ENCODE measurements around the gene EDNRA. TPM values are rescaled to one million over a fixed set of nuclear protein-coding genes. Genes with fewer than 3 reads are reported as not detected.

Gene EDNRA
- total RNA-seq, 2 experiments from 2014 or later: not detected

- intact Hi-C loops (cut with DNase I, micrococcal nuclease): no loop called here
- DNase-seq: no peak
- peaks cover 37% of the 10 kb centered on the region for H3K27me3 Mint-ChIP-seq
- H3K9me3 Mint-ChIP-seq (ENCODE audit: low read depth): no peaks in the 10 kb centered on the region
- POLR2A ChIA-PET: no interaction called here
- H3K27ac Mint-ChIP-seq: no peak overlapping the region
- CTCF ChIA-PET: no interaction called here
- no peak overlapping the region for H3K4me3 Mint-ChIP-seq
- ATAC-seq: no peak
- H3K36me3 Mint-ChIP-seq (ENCODE audit: low read depth): no peaks in the 10 kb centered on the region
- peaks cover 7% of the 10 kb centered on the region for H3K4me1 Mint-ChIP-seq
Observed at GRCh38 chr4:147480502-147480890, 401 bp upstream of the EDNRA start.

GRCh38 chr4:147481577-147482109 lies 746 bp downstream of the EDNRA start:
- POLR2A ChIA-PET: no interaction called here
- H3K4me3 Mint-ChIP-seq: no peak overlapping the region
- intact Hi-C loops (cut with DNase I, micrococcal nuclease): no loop called here
- DNase-seq (no peak), ATAC-seq (peak; percentile 23)
- H3K27ac Mint-ChIP-seq: no peak overlapping the region
- CTCF ChIA-PET: no interaction called here
- H3K9me3 Mint-ChIP-seq (ENCODE audit: low read depth): no peaks in the 10 kb centered on the region
- H3K36me3 Mint-ChIP-seq (ENCODE audit: low read depth): no peaks in the 10 kb centered on the region
- H3K4me1 Mint-ChIP-seq: peaks cover 7% of the 10 kb centered on the region
- H3K27me3 Mint-ChIP-seq: peaks cover 35% of the 10 kb centered on the region

- Mint-ChIP-seq H3K27me3 (peaks cover 35% of the 10 kb centered on the region), H3K36me3 (ENCODE audit: low read depth) (no peaks in the 10 kb centered on the region), H3K27ac (no peak overlapping the region), H3K4me3 (no peak overlapping the region), H3K9me3 (ENCODE audit: low read depth) (no peaks in the 10 kb centered on the region), H3K4me1 (peaks cover 7% of the 10 kb centered on the region)
- peak; percentile 39 for ATAC-seq
- intact Hi-C loops (cut with DNase I, micrococcal nuclease): no loop called here
- CTCF ChIA-PET: no interaction called here
- POLR2A ChIA-PET: no interaction called here
- DNase-seq: no peak
Observed at GRCh38 chr4:147482281-147482680, 1.4 kb downstream of the EDNRA start.

GRCh38 chr4:147485167-147485566 lies 4.3 kb downstream of the EDNRA start:
- ChIA-PET POLR2A (no interaction called here), CTCF (no interaction called here)
- Mint-ChIP-seq H3K4me3 (no peak overlapping the region), H3K9me3 (ENCODE audit: low read depth) (no peaks in the 10 kb centered on the region), H3K4me1 (peaks cover 7% of the 10 kb centered on the region), H3K27ac (no peak overlapping the region), H3K36me3 (ENCODE audit: low read depth) (no peaks in the 10 kb centered on the region), H3K27me3 (peaks cover 24% of the 10 kb centered on the region)
- DNase-seq (no peak), ATAC-seq (no peak)
- intact Hi-C loops (cut with DNase I, micrococcal nuclease): no loop called here

GRCh38 chr4:147487616-147488015 lies 6.7 kb downstream of the EDNRA start:
- Mint-ChIP-seq H3K27ac (no peak overlapping the region), H3K36me3 (ENCODE audit: low read depth) (no peaks in the 10 kb centered on the region), H3K9me3 (ENCODE audit: low read depth) (no peaks in the 10 kb centered on the region), H3K4me1 (no peaks in the 10 kb centered on the region), H3K4me3 (no peak overlapping the region), H3K27me3 (peaks cover 8% of the 10 kb centered on the region)
- POLR2A ChIA-PET: no interaction called here
- no peak for ATAC-seq
- intact Hi-C loops (cut with DNase I, micrococcal nuclease): no loop called here
- DNase-seq: no peak
- CTCF ChIA-PET: no interaction called here

GRCh38 chr4:147488556-147488955 lies 7.7 kb downstream of the EDNRA start:
- CTCF ChIA-PET: no interaction called here
- Mint-ChIP-seq H3K27me3 (peaks cover 7% of the 10 kb centered on the region), H3K4me1 (no peaks in the 10 kb centered on the region), H3K27ac (no peak overlapping the region), H3K4me3 (no peak overlapping the region), H3K36me3 (ENCODE audit: low read depth) (no peaks in the 10 kb centered on the region), H3K9me3 (ENCODE audit: low read depth) (no peaks in the 10 kb centered on the region)
- DNase-seq (no peak), ATAC-seq (no peak)
- intact Hi-C loops (cut with DNase I, micrococcal nuclease): no loop called here
- POLR2A ChIA-PET: no interaction called here

- H3K36me3 Mint-ChIP-seq (ENCODE audit: low read depth): no peaks in the 10 kb centered on the region
- no peak overlapping the region for H3K27ac Mint-ChIP-seq
- no peak overlapping the region for H3K4me3 Mint-ChIP-seq
- no peaks in the 10 kb centered on the region for H3K9me3 Mint-ChIP-seq (ENCODE audit: low read depth)
- ATAC-seq (no peak), DNase-seq (no peak)
- POLR2A ChIA-PET: no interaction called here
- H3K27me3 Mint-ChIP-seq: peaks cover 10% of the 10 kb centered on the region
- intact Hi-C loops (cut with DNase I, micrococcal nuclease): no loop called here
- H3K4me1 Mint-ChIP-seq: no peaks in the 10 kb centered on the region
- CTCF ChIA-PET: interaction anchor here (1.5 kb wide), 1 partner anchor 375 kb away, joined by 3 read pairs; no protein-coding TSS in a partner anchor
Observed at GRCh38 chr4:147491086-147491485, 10.2 kb downstream of the EDNRA start.

- DNase-seq: no peak
- no peak overlapping the region for H3K4me3 Mint-ChIP-seq
- H3K36me3 Mint-ChIP-seq (ENCODE audit: low read depth): no peaks in the 10 kb centered on the region
- no peak overlapping the region for H3K27ac Mint-ChIP-seq
- H3K27me3 Mint-ChIP-seq: peaks cover 12% of the 10 kb centered on the region
- POLR2A ChIA-PET: no interaction called here
- no peaks in the 10 kb centered on the region for H3K4me1 Mint-ChIP-seq
- no peaks in the 10 kb centered on the region for H3K9me3 Mint-ChIP-seq (ENCODE audit: low read depth)
- intact Hi-C loops (cut with DNase I, micrococcal nuclease): no loop called here
- no peak for ATAC-seq
- CTCF ChIA-PET: interaction anchor here (1.5 kb wide), 1 partner anchor 374 kb away, joined by 3 read pairs; no protein-coding TSS in a partner anchor
Observed at GRCh38 chr4:147492306-147492705, 11.4 kb downstream of the EDNRA start.

- Mint-ChIP-seq H3K36me3 (ENCODE audit: low read depth) (no peaks in the 10 kb centered on the region), H3K4me1 (no peaks in the 10 kb centered on the region), H3K27me3 (peaks cover 12% of the 10 kb centered on the region), H3K4me3 (no peak overlapping the region), H3K27ac (no peak overlapping the region), H3K9me3 (ENCODE audit: low read depth) (no peaks in the 10 kb centered on the region)
- no peak for ATAC-seq
- intact Hi-C loops (cut with DNase I, micrococcal nuclease): no loop called here
- DNase-seq: no peak
- ChIA-PET CTCF (interaction anchor here (1.5 kb wide), 1 partner anchor 374 kb away, joined by 3 read pairs; no protein-coding TSS in a partner anchor), POLR2A (no interaction called here)
Observed at GRCh38 chr4:147492761-147493160, 11.9 kb downstream of the EDNRA start.

- Mint-ChIP-seq H3K27me3 (peaks cover 9% of the 10 kb centered on the region), H3K4me3 (no peak overlapping the region), H3K4me1 (no peaks in the 10 kb centered on the region), H3K9me3 (ENCODE audit: low read depth) (no peaks in the 10 kb centered on the region), H3K27ac (no peak overlapping the region), H3K36me3 (ENCODE audit: low read depth) (no peaks in the 10 kb centered on the region)
- intact Hi-C loops (cut with DNase I, micrococcal nuclease): no loop called here
- CTCF ChIA-PET: no interaction called here
- POLR2A ChIA-PET: no interaction called here
- ATAC-seq: no peak
- DNase-seq: no peak
Observed at GRCh38 chr4:147493307-147493706, 12.4 kb downstream of the EDNRA start.

GRCh38 chr4:147494301-147494700 lies 13.4 kb downstream of the EDNRA start:
- Mint-ChIP-seq H3K27me3 (peaks cover 9% of the 10 kb centered on the region), H3K36me3 (ENCODE audit: low read depth) (no peaks in the 10 kb centered on the region), H3K9me3 (ENCODE audit: low read depth) (no peaks in the 10 kb centered on the region), H3K4me1 (no peaks in the 10 kb centered on the region), H3K27ac (no peak overlapping the region), H3K4me3 (no peak overlapping the region)
- ATAC-seq (no peak), DNase-seq (no peak)
- intact Hi-C loops (cut with DNase I, micrococcal nuclease): no loop called here
- ChIA-PET POLR2A (no interaction called here), CTCF (no interaction called here)

GRCh38 chr4:147496500-147496899 lies 15.6 kb downstream of the EDNRA start:
- Mint-ChIP-seq H3K4me1 (no peaks in the 10 kb centered on the region), H3K9me3 (ENCODE audit: low read depth) (no peaks in the 10 kb centered on the region), H3K36me3 (ENCODE audit: low read depth) (no peaks in the 10 kb centered on the region), H3K27ac (no peak overlapping the region), H3K4me3 (no peak overlapping the region), H3K27me3 (peaks cover 9% of the 10 kb centered on the region)
- ChIA-PET POLR2A (no interaction called here), CTCF (interaction anchor here (0.6 kb wide), 1 partner anchor 23 kb away, joined by 3 read pairs; no protein-coding TSS in a partner anchor)
- intact Hi-C loops (cut with DNase I, micrococcal nuclease): no loop called here
- DNase-seq: no peak
- no peak for ATAC-seq

All from activated CD4-positive, alpha-beta T cell treated with anti-CD3 and anti-CD28 coated beads for 36 hours (primary cell).